NT2/D1 (cell line): Measurements from ENCODE around the gene ARHGAP22.

Experiments used
- DNase-seq: peaks from one replicate; pipeline ENCODE4 v3.0.0-alpha.2; 2011; ENCODE audit warnings: low read depth, low spot score
- H3K27me3 ChIP-seq: 2 replicates; pipeline ENCODE4 v1.6.0; 2011; ENCODE audit warnings: mild to moderate bottlenecking; ENCODE audit not compliant: insufficient read length, insufficient read depth
- H3K36me3 ChIP-seq: 2 replicates; pipeline ENCODE4 v1.6.1; 2011; ENCODE audit warnings: mild to moderate bottlenecking, low read length, mixed read lengths; ENCODE audit not compliant: insufficient read depth, insufficient read length
- H3K4me1 ChIP-seq: 2 replicates; pipeline ENCODE4 v1.5.1; 2011; ENCODE audit not compliant: insufficient read depth, insufficient read length
- H3K4me3 ChIP-seq: 2 replicates; pipeline ENCODE4 v1.5.1; 2011; ENCODE audit warnings: low read depth; ENCODE audit not compliant: insufficient read length
- H3K9ac ChIP-seq: 2 replicates; pipeline ENCODE4 v1.6.0; 2011; ENCODE audit warnings: low read depth; ENCODE audit not compliant: insufficient read length
- H3K9me3 ChIP-seq: 2 replicates; pipeline ENCODE4 v1.5.1; 2011; ENCODE audit warnings: mild to moderate bottlenecking, low read length; ENCODE audit not compliant: insufficient read depth
- SUZ12 ChIP-seq: IDR thresholded peaks from 2 replicates; pipeline ENCODE4 v1.6.1; 2011; ENCODE audit not compliant: insufficient read length, insufficient read depth; ENCODE audit errors: extremely low read depth
- YY1 ChIP-seq: IDR thresholded peaks from 2 replicates; pipeline ENCODE4 v1.6.1; 2011; ENCODE audit not compliant: insufficient read length, insufficient read depth
- ZNF274 ChIP-seq: IDR thresholded peaks from 2 replicates; pipeline ENCODE4 v1.6.1; 2011; ENCODE audit warnings: mild to moderate bottlenecking, low read depth, low read length

The ARHGAP22 gene

GRCh38 chr10:48473704-48474103, 131.2 kb downstream of the ARHGAP22 start:
- Histone ChIP-seq H3K4me1 (peaks cover 14% of the 10 kb centered on the region), H3K4me3 (no peak overlapping the region), H3K27me3 (no peaks in the 10 kb centered on the region), H3K9me3 (no peaks in the 10 kb centered on the region), H3K36me3 (no peaks in the 10 kb centered on the region), H3K9ac (no peak overlapping the region)
- TF ChIP-seq ZNF274 (no peak), SUZ12 (no peak), YY1 (no peak)
- no peak for DNase-seq

DNA sequence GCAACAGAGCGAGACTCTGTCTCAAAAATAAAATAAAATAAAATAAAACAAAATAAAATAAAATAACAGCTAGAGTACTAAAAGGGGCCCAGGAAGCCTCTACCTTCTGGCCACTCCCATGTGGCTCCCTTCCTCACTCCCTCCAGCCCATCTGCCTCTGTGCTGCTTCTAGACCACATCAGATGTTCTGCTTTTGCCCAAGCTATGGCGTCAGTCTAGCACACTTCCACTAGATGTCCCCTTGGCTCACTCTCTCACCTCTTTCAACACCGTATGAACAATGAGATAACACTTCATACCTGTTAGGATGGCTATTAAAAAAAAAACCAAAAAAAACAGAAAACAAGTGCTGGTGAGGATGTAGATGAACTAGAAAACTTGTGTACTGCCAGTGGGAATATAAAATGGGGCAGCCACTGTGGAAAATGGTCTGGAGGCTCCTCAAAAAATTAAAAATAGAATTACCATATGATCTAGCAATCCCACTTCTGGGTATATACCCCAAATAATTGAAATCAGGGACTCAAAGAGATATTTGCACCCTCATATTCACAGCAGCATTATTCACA, 132.3 kb downstream of the ARHGAP22 start:
- Histone ChIP-seq H3K9ac (no peak overlapping the region), H3K4me1 (peaks cover 17% of the 10 kb centered on the region), H3K9me3 (no peaks in the 10 kb centered on the region), H3K4me3 (no peak overlapping the region), H3K27me3 (no peaks in the 10 kb centered on the region), H3K36me3 (no peaks in the 10 kb centered on the region)
- no peak for TF ChIP-seq YY1
- no peak for TF ChIP-seq SUZ12
- no peak for TF ChIP-seq ZNF274
- DNase-seq = no peak

- no peaks in the 10 kb centered on the region for H3K27me3 ChIP-seq
- H3K4me1 ChIP-seq = peaks cover 16% of the 10 kb centered on the region
- TF ChIP-seq SUZ12 = no peak
- TF ChIP-seq YY1 = no peak
- TF ChIP-seq ZNF274 = no peak
- H3K9ac ChIP-seq = no peak overlapping the region
- no peak for DNase-seq
- H3K36me3 ChIP-seq = no peaks in the 10 kb centered on the region
- no peak overlapping the region for H3K4me3 ChIP-seq
- H3K9me3 ChIP-seq = no peaks in the 10 kb centered on the region
Observed at GRCh38 chr10:48470893-48471805, 133.7 kb downstream of the ARHGAP22 start.

DNA sequence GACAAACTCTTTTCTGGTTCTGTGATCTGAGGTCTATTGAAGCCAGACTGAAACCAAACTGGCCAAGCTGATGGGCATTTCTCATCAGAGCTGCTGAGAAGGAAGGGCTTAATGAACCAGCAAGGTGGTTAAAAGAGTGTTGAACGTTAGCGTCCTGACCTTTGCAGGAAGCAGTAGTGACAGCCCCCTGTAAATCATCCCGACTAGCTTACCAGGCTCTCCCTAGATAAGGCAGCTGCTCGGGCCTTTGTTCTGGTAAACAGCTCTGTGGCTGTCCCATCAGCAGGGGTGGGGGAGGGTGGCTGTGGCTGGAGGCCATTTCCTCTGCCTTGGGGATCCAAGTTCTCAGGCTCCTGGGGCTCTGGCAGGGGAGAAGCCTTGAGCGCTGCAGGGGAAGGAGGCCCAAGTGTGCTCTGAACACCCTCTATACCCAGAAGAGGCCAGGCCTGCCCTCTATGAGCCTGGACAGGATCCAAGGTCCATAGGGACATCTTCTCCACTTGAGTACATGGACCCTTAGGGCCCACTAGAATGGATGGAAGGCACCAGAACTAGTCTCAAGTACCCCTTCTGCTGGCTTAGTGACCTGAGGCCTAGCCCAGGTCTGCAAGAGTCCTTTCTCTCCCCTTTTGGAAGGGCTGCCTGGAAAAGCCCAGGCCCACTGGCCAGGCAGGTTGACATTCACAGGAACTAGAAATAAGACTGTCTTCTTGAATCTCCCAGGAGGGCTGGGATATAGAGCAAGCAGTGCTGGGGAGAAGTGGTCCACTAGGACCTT, 134.6 kb downstream of the ARHGAP22 start:
- Histone ChIP-seq H3K27me3 (no peaks in the 10 kb centered on the region), H3K4me3 (no peak overlapping the region), H3K4me1 (peaks cover 21% of the 10 kb centered on the region), H3K36me3 (no peaks in the 10 kb centered on the region), H3K9ac (peak overlapping the region; percentile 18), H3K9me3 (no peaks in the 10 kb centered on the region)
- TF ChIP-seq YY1 (no peak), SUZ12 (no peak), ZNF274 (no peak)
- DNase-seq = peak; percentile 59

DNA sequence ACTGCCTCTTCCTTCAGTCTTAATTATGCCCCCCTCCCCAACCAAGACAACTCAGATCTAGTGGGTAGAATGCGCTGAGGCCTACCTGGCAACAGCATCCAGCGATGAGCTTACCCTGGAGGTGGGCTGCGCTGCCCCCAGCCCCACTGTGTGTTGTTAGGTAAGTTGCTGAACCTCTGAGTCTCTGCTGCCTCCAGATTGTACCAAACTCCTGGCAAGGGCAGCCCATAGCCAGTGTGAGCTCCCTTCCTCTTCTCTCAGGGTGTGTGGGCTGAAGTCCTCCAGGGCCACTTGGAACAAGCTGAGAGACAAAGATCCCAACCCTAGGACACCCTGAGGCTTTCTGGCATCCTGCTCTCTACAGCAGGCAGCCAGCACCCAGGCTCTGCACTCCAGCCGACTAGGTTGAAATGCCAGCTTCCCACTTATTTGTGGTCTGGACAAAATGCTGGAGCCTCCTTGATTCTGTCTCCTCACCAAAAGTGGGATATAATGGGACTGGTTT, 135.3 kb downstream of the ARHGAP22 start:
- Histone ChIP-seq H3K27me3 (no peaks in the 10 kb centered on the region), H3K9ac (peak overlapping the region; percentile 33), H3K4me3 (no peak overlapping the region), H3K36me3 (no peaks in the 10 kb centered on the region), H3K9me3 (no peaks in the 10 kb centered on the region), H3K4me1 (peaks cover 23% of the 10 kb centered on the region)
- no peak for DNase-seq
- TF ChIP-seq YY1 (no peak), SUZ12 (no peak), ZNF274 (no peak)

DNA sequence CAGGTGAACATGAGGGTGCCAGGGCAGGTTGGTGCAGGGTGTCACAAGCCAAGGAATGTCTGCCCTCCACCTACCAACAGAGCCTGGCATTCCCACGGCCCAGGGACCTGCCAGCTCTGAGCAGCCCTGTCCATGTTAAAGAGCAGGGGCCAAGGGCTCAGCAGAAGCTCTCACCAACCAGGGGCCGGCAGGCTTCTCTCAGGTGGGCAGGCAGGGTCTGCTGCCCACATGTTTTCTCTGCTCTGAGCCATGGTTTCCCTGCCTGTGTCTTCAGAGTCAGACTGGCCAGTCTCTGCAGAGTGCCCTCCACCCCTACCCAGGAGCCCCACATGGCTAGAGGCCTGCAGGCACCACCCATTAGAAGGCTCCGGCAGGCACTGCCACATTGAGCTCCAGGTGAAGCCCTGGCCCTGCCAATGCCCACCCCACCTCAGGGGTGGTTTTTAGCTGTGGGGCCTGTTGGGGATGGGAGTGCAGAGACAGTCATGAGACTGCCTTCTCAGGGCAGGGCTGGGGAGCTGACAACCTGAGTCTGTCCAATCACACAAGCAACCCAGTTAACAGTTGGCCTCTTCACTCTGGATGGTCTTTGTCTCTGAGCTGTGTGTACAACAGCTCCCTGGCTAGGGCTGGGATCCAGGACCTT, 135.9 kb downstream of the ARHGAP22 start:
- DNase-seq = no peak
- Histone ChIP-seq H3K4me1 (peaks cover 25% of the 10 kb centered on the region), H3K36me3 (no peaks in the 10 kb centered on the region), H3K9ac (no peak overlapping the region), H3K27me3 (no peaks in the 10 kb centered on the region), H3K9me3 (no peaks in the 10 kb centered on the region), H3K4me3 (no peak overlapping the region)
- TF ChIP-seq YY1 (no peak), ZNF274 (no peak), SUZ12 (no peak)
